RKO (cell line): Measurements from ENCODE around the gene FAM184A.
"Not testable (repeated sequence)": the region's sequence is repeated elsewhere in the genome, so short reads cannot be mapped to it uniquely, and the experiment has no call there.

Experiments
- DNase-seq: peaks from one replicate; pipeline ENCODE4 v3.0.0-alpha.2; 2016; ENCODE audit warnings: low spot score

Gene FAM184A

GRCh38 chr6:119078376-119079282, at the start of gene FAM184A:
TSS of gene FAM184A (minus strand) at chr6:119078664. CDS start at chr6:119078299, 365 bp downstream.
- DNase-seq = no peak

GRCh38 chr6:119127627-119128026, 49.2 kb upstream of the FAM184A start:
- no peak for DNase-seq

- DNase-seq = no peak
Observed at GRCh38 chr6:119126826-119127225, 48.4 kb upstream of the FAM184A start.

- DNase-seq = no peak
Observed at GRCh38 chr6:119126140-119126539, 47.7 kb upstream of the FAM184A start.

- no peak for DNase-seq
Observed at GRCh38 chr6:119125576-119125975, 47.1 kb upstream of the FAM184A start.

- no peak for DNase-seq
Observed at GRCh38 chr6:119124079-119124824, 45.8 kb upstream of the FAM184A start.

GRCh38 chr6:119122336-119122735, 43.9 kb upstream of the FAM184A start:
- DNase-seq = no peak

- no peak for DNase-seq
Observed at GRCh38 chr6:119121367-119121766, 42.9 kb upstream of the FAM184A start.

GRCh38 chr6:119119989-119120388, 41.5 kb upstream of the FAM184A start:
- no peak for DNase-seq

GRCh38 chr6:119119062-119119461, 40.6 kb upstream of the FAM184A start:
- DNase-seq = not testable (repeated sequence)

GRCh38 chr6:119116712-119117281, 38.3 kb upstream of the FAM184A start:
- no peak for DNase-seq

GRCh38 chr6:119113961-119114360, 35.5 kb upstream of the FAM184A start:
- DNase-seq = no peak

- no peak for DNase-seq
Observed at GRCh38 chr6:119112812-119113530, 34.5 kb upstream of the FAM184A start.

- peak; percentile 60 for DNase-seq
Observed at GRCh38 chr6:119110601-119111548, 32.4 kb upstream of the FAM184A start.

- no peak for DNase-seq
Observed at GRCh38 chr6:119109654-119110325, 31.3 kb upstream of the FAM184A start.

GRCh38 chr6:119108076-119108475, 29.6 kb upstream of the FAM184A start:
- no peak for DNase-seq

GRCh38 chr6:119105282-119105681, 26.8 kb upstream of the FAM184A start:
- DNase-seq = peak; percentile 8

GRCh38 chr6:119102901-119103300, 24.4 kb upstream of the FAM184A start:
- no peak for DNase-seq

- no peak for DNase-seq
Observed at GRCh38 chr6:119100115-119100514, 21.7 kb upstream of the FAM184A start.

- DNase-seq = not testable (repeated sequence)
Observed at GRCh38 chr6:119097815-119098361, 19.4 kb upstream of the FAM184A start.
